HepG2 (cell line): ENCODE results near the gene MAP3K1. TPM values are rescaled to one million over a fixed set of nuclear protein-coding genes. Genes with fewer than 3 reads are reported as not detected.
A peak's percentile ranks its signal among the peaks of the same experiment; 100 is the strongest.

Source experiments
- ATAC-seq: fragments of 200-7000 bp; cut with Tn5 transposase; 3 replicates; pipeline ENCODE4 v1.9.1; 2020; ENCODE audit warnings: mild to moderate bottlenecking, moderate library complexity
- BruUV-seq: library from RNA; stranded (reverse); fragments of 400-500 nt; replicated peaks from 2 replicates; lab custom pipeline; 2021; lab: Mats Ljungman, UMichigan
- CTCF ChIA-PET: fragments of 300-600 bp; formaldehyde crosslinking; extraction: SDS; loops from one replicate; lab custom pipeline; 2021; ENCODE audit warnings: low total read pairs, inconsistent platforms, low intra/inter-chr PET ratio; lab: Yijun Ruan, JAX
- POLR2A ChIA-PET: fragments of 350-600 bp; sonication (Branson Sonifier 250); formaldehyde crosslinking; loops from one replicate; lab custom pipeline; 2020; ENCODE audit warnings: antibody characterized with exemption, inconsistent platforms; lab: Yijun Ruan, JAX
- DNase-seq: peaks from one replicate; pipeline ENCODE4 v3.0.0-alpha.2; 2015; ENCODE audit warnings: low spot score
- FAIRE-seq: peaks from 3 replicates; lab custom pipeline; 2011; peaks lifted over from hg19 to GRCh38; lab: Jason Lieb, UNC
- H2AFZ ChIP-seq: one replicate; pipeline ENCODE4 v1.6.1; 2011; ENCODE audit warnings: low read length, inconsistent platforms
- H3K27ac ChIP-seq: fragments of 300-600 bp; 3 replicates; pipeline ENCODE4 v1.8.0; 2011; ENCODE audit warnings: mixed run types, mild to moderate bottlenecking, mixed read lengths, low read length, inconsistent platforms; ENCODE audit not compliant: insufficient read depth; ENCODE audit errors: extremely low read length
- H3K27me3 ChIP-seq, 2 experiments: fragments of 200-600 bp in 1 of 2; 2 replicates in 1 of 2; 3 replicates in 1 of 2; pipeline versions ENCODE4 v1.6.0 to v1.8.0; 2011; ENCODE audit warnings: low read length in 2 of 2, mild to moderate bottlenecking in 2 of 2, moderate library complexity in 2 of 2, inconsistent platforms in 1 of 2; ENCODE audit not compliant: insufficient read depth in 2 of 2, control insufficient read depth in 1 of 2
- H3K36me3 ChIP-seq, 2 experiments: fragments of 200-600 bp in 1 of 2; replicated peaks in 1 of 2; 2 replicates in 1 of 2; 3 replicates in 1 of 2; pipeline versions ENCODE4 v1.5.1 to v1.8.0; 2011; ENCODE audit warnings: low read length in 2 of 2, inconsistent platforms in 1 of 2; ENCODE audit not compliant: insufficient read depth in 2 of 2, control insufficient read depth in 1 of 2
- H3K4me1 ChIP-seq: 2 replicates; pipeline ENCODE4 v1.5.1; 2012; ENCODE audit warnings: low read length, inconsistent platforms; ENCODE audit not compliant: insufficient read depth
- H3K4me2 ChIP-seq: 2 replicates; pipeline ENCODE4 v1.6.0; 2011; ENCODE audit warnings: low read depth, low read length, inconsistent platforms
- H3K4me3 ChIP-seq, 3 experiments: fragments of 200-600 bp in 1 of 3; sonication (generic), shearing (Covaris generic) in 1 of 3; replicated peaks in 1 of 3; 2 replicates each; pipeline ENCODE4 v1.5.1; 2011 to 2016; ENCODE audit warnings: low read length in 3 of 3, inconsistent platforms in 2 of 3, low read depth in 2 of 3, mild to moderate bottlenecking in 2 of 3, control low read depth in 1 of 3, mixed read lengths in 1 of 3; ENCODE audit not compliant: insufficient read depth in 1 of 3
- H3K79me2 ChIP-seq: one replicate; pipeline ENCODE4 v1.6.1; 2011; ENCODE audit warnings: low read length, inconsistent platforms; ENCODE audit not compliant: insufficient read depth
- H3K9ac ChIP-seq: 2 replicates; pipeline ENCODE4 v1.6.0; 2011; ENCODE audit warnings: mild to moderate bottlenecking, low read depth, low read length, inconsistent platforms; ENCODE audit not compliant: insufficient read depth
- H3K9me3 ChIP-seq: 2 replicates; pipeline ENCODE4 v1.5.1; 2012; ENCODE audit warnings: mild to moderate bottlenecking, low read length
- H4K20me1 ChIP-seq: 2 replicates; pipeline ENCODE4 v1.6.0; 2011; ENCODE audit warnings: inconsistent platforms, mild to moderate bottlenecking, low read length, moderate library complexity; ENCODE audit not compliant: insufficient read depth
- ARID2 ChIP-seq: sonication (generic); formaldehyde crosslinking; IDR thresholded peaks from 2 replicates; pipeline ENCODE4 v1.8.1; 2022; ENCODE audit warnings: mild to moderate bottlenecking, missing genetic modification reagents, borderline replicate concordance
- CCDC6 ChIP-seq: sonication (generic); formaldehyde crosslinking; IDR thresholded peaks from 2 replicates; pipeline ENCODE4 v1.8.1; 2022; ENCODE audit warnings: mild to moderate bottlenecking, missing genetic modification reagents, moderate library complexity
- GLI4 ChIP-seq: sonication (generic); formaldehyde crosslinking; IDR thresholded peaks from 2 replicates; pipeline ENCODE4 v1.5.1; 2020; ENCODE audit warnings: missing genetic modification reagents, mild to moderate bottlenecking, moderate library complexity, borderline replicate concordance
- IKZF5 ChIP-seq: IDR thresholded peaks from 2 replicates; pipeline ENCODE4 v1.6.1; 2018; ENCODE audit warnings: missing genetic modification reagents, mild to moderate bottlenecking, missing compliant biosample characterization
- KDM3A ChIP-seq: IDR thresholded peaks from 2 replicates; pipeline ENCODE4 v1.6.1; 2018; ENCODE audit warnings: low read depth, missing compliant biosample characterization
- MIXL1 ChIP-seq: IDR thresholded peaks from 2 replicates; pipeline ENCODE4 v1.6.1; 2016
- MYPOP ChIP-seq: sonication (generic); formaldehyde crosslinking; IDR thresholded peaks from 2 replicates; pipeline ENCODE4 v1.8.1; 2023; ENCODE audit warnings: mild to moderate bottlenecking, moderate library complexity, missing genetic modification reagents
- NR2F2 ChIP-seq: IDR thresholded peaks from 2 replicates; pipeline ENCODE4 v1.6.1; 2012; ENCODE audit warnings: low read depth, inconsistent platforms, borderline replicate concordance
- RCOR2 ChIP-seq: IDR thresholded peaks from 2 replicates; pipeline ENCODE4 v1.6.1; 2016; ENCODE audit warnings: missing biosample characterization, missing genetic modification reagents
- SUZ12 ChIP-seq: fragments of 150-350 bp; IDR thresholded peaks from 2 replicates; pipeline ENCODE4 v1.6.1; 2014; ENCODE audit warnings: low read depth, low read length
- TEF ChIP-seq: sonication (generic); formaldehyde crosslinking; IDR thresholded peaks from 2 replicates; pipeline ENCODE4 v1.5.0; 2020; ENCODE audit warnings: missing genetic modification reagents
- U2AF2 ChIP-seq: fragments of 200-400 bp; formaldehyde crosslinking; IDR thresholded peaks from 2 replicates; pipeline ENCODE4 v1.6.1; 2017; ENCODE audit warnings: low read depth, mild to moderate bottlenecking, low read length
- YEATS2 ChIP-seq: sonication (generic); formaldehyde crosslinking; IDR thresholded peaks from 2 replicates; pipeline ENCODE4 v1.4.0; 2020; ENCODE audit warnings: missing genetic modification reagents, borderline replicate concordance
- ZBTB8A ChIP-seq: sonication (generic); formaldehyde crosslinking; IDR thresholded peaks from 2 replicates; pipeline ENCODE4 v1.4.0; 2020; ENCODE audit warnings: mild to moderate bottlenecking, low read depth, missing genetic modification reagents, borderline replicate concordance
- ZNF121 ChIP-seq: sonication (generic); formaldehyde crosslinking; IDR thresholded peaks from 2 replicates; pipeline ENCODE4 v1.5.0; 2020; ENCODE audit warnings: mild to moderate bottlenecking, missing genetic modification reagents
- ZNF235 ChIP-seq: sonication (generic); formaldehyde crosslinking; IDR thresholded peaks from 2 replicates; pipeline ENCODE4 v1.8.1; 2023; ENCODE audit warnings: mild to moderate bottlenecking, missing genetic modification reagents, borderline replicate concordance
- ZNF468 ChIP-seq: sonication (generic); formaldehyde crosslinking; IDR thresholded peaks from 2 replicates; pipeline ENCODE4 v1.8.0; 2022; ENCODE audit warnings: mild to moderate bottlenecking, moderate library complexity, missing genetic modification reagents
- ZNF549 ChIP-seq: sonication (generic); formaldehyde crosslinking; IDR thresholded peaks from 2 replicates; pipeline ENCODE4 v1.5.0; 2020; ENCODE audit warnings: missing genetic modification reagents
- ZNF550 ChIP-seq: sonication (generic); formaldehyde crosslinking; IDR thresholded peaks from 2 replicates; pipeline ENCODE4 v1.4.0; 2020; ENCODE audit warnings: mild to moderate bottlenecking, missing genetic modification reagents, borderline replicate concordance
- ZNF772 ChIP-seq: sonication (generic); formaldehyde crosslinking; IDR thresholded peaks from 2 replicates; pipeline ENCODE4 v1.5.0; 2020; ENCODE audit warnings: mild to moderate bottlenecking, missing genetic modification reagents
- WGBS: methylation state at CpG from one replicate; pipeline ENCODE4 v1.1.6; 2017; ENCODE audit warnings: low lambda C conversion rate; 5-methylcytosine and 5-hydroxymethylcytosine counted together
- in situ Hi-C: cut with HindIII; loops from 2 replicates; pipeline ENCODE4 v1.10.0; 2017; ENCODE audit warnings: low pct_unique_long_range_greater_than_20kb; ENCODE audit not compliant: extremely low pct_ligation_motif_present
- intact Hi-C: fragments of 100-400 bp; cut with micrococcal nuclease; formaldehyde crosslinking; loops from one replicate; pipeline ENCODE4 v1.10.0; 2022; ENCODE audit not compliant: unreplicated experiment
- polyA plus RNA-seq, 8 experiments: library from polyadenylated mRNA; depleted of rRNA in 3 of 8; stranded (reverse) in 7 of 8; unstranded in 1 of 8; fragments of >200 nt; fragmentation: Illumina TruSeq in 4 of 8; extraction: Trizol in 4 of 8; gene quantifications; 2 replicates each; pipeline versions ENCODE4 v1.2.1 to v1.2.3, GENCODE V29; 2011 to 2016; ENCODE audit warnings: low read depth in 4 of 8, missing spikeins in 1 of 8, mixed read lengths in 1 of 8; ENCODE audit not compliant: insufficient read depth in 1 of 8
- total RNA-seq, 5 experiments: library from RNA; depleted of rRNA; stranded (reverse); fragments of >200 nt; fragmentation: Illumina TruSeq; extraction: Trizol; gene quantifications; 2 replicates each; pipeline ENCODE4 v1.2.3, GENCODE V29; 2016; ENCODE audit warnings: low read depth in 1 of 5

The MAP3K1 gene
- total and polyA plus RNA-seq, 2 of the 13 experiments (the other 11 are each of a cell fraction or from before 2014, with no cell fraction given) = 16.4 to 30.3 TPM

- TF ChIP-seq GLI4 (CRISPR knock-in tag) (no peak), MIXL1 (CRISPR knock-in tag) (no peak), U2AF2 (no peak), ARID2 (no peak), ZNF550 (no peak), ZNF235 (CRISPR knock-in tag) (no peak), TEF (CRISPR knock-in tag) (no peak), ZBTB8A (CRISPR knock-in tag) (no peak), NR2F2 (no peak)
- TF ChIP-seq, all 625 proteins: peak for 22
These were observed 93.6 kb downstream of the MAP3K1 start (continued) for GRCh38 chr5:56908942-56909293.

- H4K20me1 ChIP-seq = no peaks in the 10 kb centered on the region
- ChIA-PET POLR2A (interaction anchor here (0.6 to 2.9 kb wide), 17 partner anchors 9 to 914 kb away, joined by 3 to 25 read pairs (median 4); partner anchors contain the start of genes GPBP1 and IL6ST), CTCF (no interaction called here)
- peak within 1 kb of the TSS; percentile 74 to 86 (median 82) for H3K4me3 ChIP-seq
- WGBS = 0% methylated on average over 11 of the region's 84 CpGs
- intact Hi-C loops (loop anchor here (1.0 to 5.0 kb wide), 5 partner anchors 43 to 787 kb away; partner anchors contain the start of gene MIER3), in situ Hi-C loops (loop anchor here (10.0 kb wide), 1 partner anchor 305 kb away; no protein-coding TSS in a partner anchor)
- peaks cover 26% of the 10 kb centered on the region for H3K4me1 ChIP-seq
- peak; percentile 89 for ATAC-seq
- H3K9me3 ChIP-seq = no peaks in the 10 kb centered on the region
- H3K79me2 ChIP-seq = peaks cover 12% of the 10 kb centered on the region
- no peaks in the 10 kb centered on the region; a peak in 1 of 5 replicates for H3K27me3 ChIP-seq
- H3K36me3 ChIP-seq = no peaks in the 10 kb centered on the region; a peak in 1 of 5 replicates
- H2AFZ ChIP-seq = peak within 1 kb of the TSS; percentile 84
- FAIRE-seq = no peak
- peak within 1 kb of the TSS; percentile 97 for H3K27ac ChIP-seq
- TSS peak; percentile 94 for BruUV-seq
- peak within 1 kb of the TSS; percentile 97 for H3K9ac ChIP-seq
- H3K4me2 ChIP-seq = peak within 1 kb of the TSS; percentile 97
- peak; percentile 93 for DNase-seq
- TF ChIP-seq ZNF468 (CRISPR knock-in tag) (no peak), CCDC6 (CRISPR knock-in tag) (peak; percentile 82), IKZF5 (CRISPR knock-in tag) (peak; percentile 69; the same call in 1 of the 2 replicates), YEATS2 (CRISPR knock-in tag) (peak; percentile 68; the same call in 1 of the 2 replicates), ZNF121 (no peak), MYPOP (no peak; the same call in 1 of the 2 replicates), RCOR2 (no peak), ZNF772 (CRISPR knock-in tag) (peak; percentile 11; the same call in 1 of the 2 replicates), KDM3A (CRISPR knock-in tag) (no peak; the same call in 1 of the 2 replicates), SUZ12 (no peak), ZNF549 (CRISPR knock-in tag) (no peak)
These were observed 94.2 kb downstream of the MAP3K1 start, which contains the start of gene SETD9 for GRCh38 chr5:56909294-56910209. Gene SETD9, plus strand, starts transcription at chr5:56909596. Its CDS starts 50 bp downstream, at chr5:56909646.
